Activated naive CD4-positive, alpha-beta T cell treated with anti-CD3 and anti-CD28 coated beads, Interleukin-2, amount 10 ng/mL, durations not matched to agents 7 days and 5 days (primary cell): ENCODE data around the gene DNAJC30.
"Not testable (repeated sequence)": the region's sequence is repeated elsewhere in the genome, so short reads cannot be mapped to it uniquely, and the experiment has no call there.

Experiments used
- CTCF ChIA-PET: fragments of 350-600 bp; sonication (Branson Sonifier 250); formaldehyde crosslinking; loops from one replicate; lab custom pipeline; 2021; ENCODE audit warnings: antibody characterized with exemption; lab: Charles Lee
- DNase-seq: peaks from one replicate; pipeline ENCODE4 v3.0.0-alpha.2; 2020
- H3K27ac Mint-ChIP-seq: one replicate; pipeline ENCODE4 v1.8.0; 2021; ENCODE audit warnings: mild to moderate bottlenecking, moderate library complexity, mixed read lengths
- H3K27me3 Mint-ChIP-seq: one replicate; pipeline ENCODE4 v1.8.0; 2021; ENCODE audit warnings: mild to moderate bottlenecking, mixed read lengths
- H3K36me3 Mint-ChIP-seq: one replicate; pipeline ENCODE4 v1.8.0; 2021; ENCODE audit warnings: mixed read lengths
- H3K4me1 Mint-ChIP-seq: one replicate; pipeline ENCODE4 v1.8.0; 2021; ENCODE audit warnings: mixed read lengths
- H3K4me3 Mint-ChIP-seq: one replicate; pipeline ENCODE4 v1.8.0; 2021; ENCODE audit warnings: mild to moderate bottlenecking, moderate library complexity, mixed read lengths
- H3K9me3 Mint-ChIP-seq: one replicate; pipeline ENCODE4 v1.8.0; 2021; ENCODE audit warnings: mixed read lengths

DNAJC30 gene

GRCh38 chr7:73718438-73718881, 35.2 kb upstream of the DNAJC30 start:
- no peaks in the 10 kb centered on the region for H3K9me3 Mint-ChIP-seq
- H3K27ac Mint-ChIP-seq = no peak overlapping the region
- CTCF ChIA-PET = interaction anchor here (1.0 to 2.4 kb wide), 2 partner anchors 18 to 112 kb away, joined by 4 to 13 read pairs; no protein-coding TSS in a partner anchor
- DNase-seq = peak; percentile 37
- H3K4me1 Mint-ChIP-seq = peaks cover 33% of the 10 kb centered on the region
- peaks cover 3% of the 10 kb centered on the region for H3K36me3 Mint-ChIP-seq
- peaks cover 85% of the 10 kb centered on the region for H3K27me3 Mint-ChIP-seq
- peak overlapping the region; percentile 86 for H3K4me3 Mint-ChIP-seq

GRCh38 chr7:73717991-73718405, 34.7 kb upstream of the DNAJC30 start:
- CTCF ChIA-PET = interaction anchor here (0.7 to 2.4 kb wide), 5 partner anchors 11 to 111 kb away, joined by 3 to 13 read pairs (median 5); no protein-coding TSS in a partner anchor
- Mint-ChIP-seq H3K4me1 (peaks cover 34% of the 10 kb centered on the region), H3K4me3 (peak overlapping the region; percentile 86), H3K27me3 (peaks cover 87% of the 10 kb centered on the region), H3K27ac (peak overlapping the region; percentile 90), H3K36me3 (peaks cover 3% of the 10 kb centered on the region), H3K9me3 (no peaks in the 10 kb centered on the region)
- peak; percentile 81 for DNase-seq

- Mint-ChIP-seq H3K36me3 (peaks cover 3% of the 10 kb centered on the region), H3K4me3 (peak overlapping the region; percentile 86), H3K27ac (no peak overlapping the region), H3K27me3 (peaks cover 84% of the 10 kb centered on the region), H3K4me1 (peaks cover 39% of the 10 kb centered on the region), H3K9me3 (no peaks in the 10 kb centered on the region)
- CTCF ChIA-PET = interaction anchor here (0.7 to 2.4 kb wide), 6 partner anchors 8 to 111 kb away, joined by 3 to 13 read pairs (median 4); no protein-coding TSS in a partner anchor
- DNase-seq = no peak
Observed at GRCh38 chr7:73717025-73717807, 34.0 kb upstream of the DNAJC30 start.

GRCh38 chr7:73716318-73716890, 33.2 kb upstream of the DNAJC30 start:
- Mint-ChIP-seq H3K27me3 (peaks cover 82% of the 10 kb centered on the region), H3K4me1 (peaks cover 39% of the 10 kb centered on the region), H3K4me3 (no peak overlapping the region), H3K27ac (no peak overlapping the region), H3K9me3 (no peaks in the 10 kb centered on the region), H3K36me3 (peaks cover 3% of the 10 kb centered on the region)
- no peak for DNase-seq
- CTCF ChIA-PET = interaction anchor here (1.3 to 2.4 kb wide), 3 partner anchors 9 to 110 kb away, joined by 3 to 13 read pairs (median 4); no protein-coding TSS in a partner anchor

GRCh38 chr7:73715648-73716317, 32.5 kb upstream of the DNAJC30 start:
- Mint-ChIP-seq H3K27me3 (peaks cover 77% of the 10 kb centered on the region), H3K9me3 (no peaks in the 10 kb centered on the region), H3K4me3 (no peak overlapping the region), H3K27ac (no peak overlapping the region), H3K4me1 (peaks cover 39% of the 10 kb centered on the region), H3K36me3 (peaks cover 3% of the 10 kb centered on the region)
- no peak for DNase-seq
- CTCF ChIA-PET = interaction anchor here (1.0 to 2.4 kb wide), 3 partner anchors 20 to 109 kb away, joined by 3 to 13 read pairs (median 6); no protein-coding TSS in a partner anchor

GRCh38 chr7:73713319-73713718, 30.1 kb upstream of the DNAJC30 start:
- peaks cover 57% of the 10 kb centered on the region for H3K27me3 Mint-ChIP-seq
- CTCF ChIA-PET = interaction anchor here (1.1 to 2.3 kb wide), 2 partner anchors 12 kb away, joined by 4 to 10 read pairs; no protein-coding TSS in a partner anchor
- DNase-seq, H3K4me3 Mint-ChIP-seq, H3K27ac Mint-ChIP-seq, H3K9me3 Mint-ChIP-seq, H3K36me3 Mint-ChIP-seq: not testable (repeated sequence)
- peaks cover 31% of the 10 kb centered on the region for H3K4me1 Mint-ChIP-seq

- no peak for DNase-seq
- Mint-ChIP-seq H3K4me1 (peaks cover 26% of the 10 kb centered on the region), H3K27me3 (peaks cover 52% of the 10 kb centered on the region), H3K36me3 (peaks cover 3% of the 10 kb centered on the region), H3K9me3 (no peaks in the 10 kb centered on the region), H3K4me3 (no peak overlapping the region), H3K27ac (no peak overlapping the region)
- CTCF ChIA-PET = interaction anchor here (2.3 kb wide), 1 partner anchor 11 kb away, joined by 10 read pairs; no protein-coding TSS in a partner anchor
Observed at GRCh38 chr7:73712773-73713172, 29.5 kb upstream of the DNAJC30 start.

- no peak for DNase-seq
- Mint-ChIP-seq H3K36me3 (no peaks in the 10 kb centered on the region), H3K27me3 (peaks cover 26% of the 10 kb centered on the region), H3K27ac (no peak overlapping the region), H3K4me1 (peaks cover 12% of the 10 kb centered on the region), H3K9me3 (no peaks in the 10 kb centered on the region), H3K4me3 (no peak overlapping the region)
- CTCF ChIA-PET = interaction anchor here (0.7 kb wide), 1 partner anchor 16 kb away, joined by 3 read pairs; no protein-coding TSS in a partner anchor
Observed at GRCh38 chr7:73708961-73709549, 25.8 kb upstream of the DNAJC30 start.

- Mint-ChIP-seq H3K27ac (no peak overlapping the region), H3K27me3 (peaks cover 11% of the 10 kb centered on the region), H3K9me3 (no peaks in the 10 kb centered on the region), H3K4me1 (peaks cover 9% of the 10 kb centered on the region), H3K4me3 (no peak overlapping the region), H3K36me3 (peaks cover 4% of the 10 kb centered on the region)
- DNase-seq = peak; percentile 35
- CTCF ChIA-PET = interaction anchor here (1.5 kb wide), 1 partner anchor 10 kb away, joined by 5 read pairs; no protein-coding TSS in a partner anchor
Observed at GRCh38 chr7:73707045-73707631, 23.9 kb upstream of the DNAJC30 start.

GRCh38 chr7:73706126-73707044, 23.1 kb upstream of the DNAJC30 start:
- Mint-ChIP-seq H3K27ac (no peak overlapping the region), H3K4me3 (no peak overlapping the region)
- CTCF ChIA-PET = interaction anchor here (0.6 to 2.0 kb wide), 5 partner anchors 10 to 106 kb away, joined by 3 to 6 read pairs (median 4); no protein-coding TSS in a partner anchor

GRCh38 chr7:73705551-73705920, 22.3 kb upstream of the DNAJC30 start:
- Mint-ChIP-seq H3K9me3 (no peaks in the 10 kb centered on the region), H3K27me3 (peaks cover 4% of the 10 kb centered on the region), H3K36me3 (peaks cover 9% of the 10 kb centered on the region), H3K4me1 (peaks cover 9% of the 10 kb centered on the region), H3K27ac (no peak overlapping the region), H3K4me3 (no peak overlapping the region)
- CTCF ChIA-PET = interaction anchor here (0.6 to 2.0 kb wide), 5 partner anchors 9 to 381 kb away, joined by 3 to 6 read pairs (median 3); no protein-coding TSS in a partner anchor
- DNase-seq = no peak

More at GRCh38 chr7:73706126-73707044, 23.1 kb upstream of the DNAJC30 start:
- H3K36me3 Mint-ChIP-seq = peaks cover 9% of the 10 kb centered on the region
- no peak for DNase-seq
- peaks cover 9% of the 10 kb centered on the region for H3K4me1 Mint-ChIP-seq
- peaks cover 4% of the 10 kb centered on the region for H3K27me3 Mint-ChIP-seq
- no peaks in the 10 kb centered on the region for H3K9me3 Mint-ChIP-seq
